ENCODE measurements around the gene MICU1.

DNA sequence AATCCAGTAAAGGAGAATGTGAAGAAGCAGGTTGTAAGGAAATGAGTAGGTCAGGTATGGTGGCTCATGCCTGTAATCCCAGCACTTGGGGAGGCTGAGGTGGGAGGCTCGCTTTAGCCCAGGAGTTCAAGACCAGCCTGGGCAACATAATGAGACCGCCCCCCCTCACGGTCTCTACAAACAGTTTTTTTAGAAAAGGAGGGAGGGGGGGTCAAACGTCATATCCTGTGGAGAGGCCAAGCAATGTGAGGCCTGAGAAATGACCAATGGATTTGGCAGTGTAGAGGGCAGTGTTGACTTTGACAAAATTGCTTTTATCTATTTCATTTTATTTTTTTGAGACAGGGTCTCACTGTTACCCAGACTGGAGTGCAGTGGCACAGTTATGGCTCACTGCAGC lies 268.9 kb downstream of the MICU1 start:
- TF ChIP-seq, protein P1, sequence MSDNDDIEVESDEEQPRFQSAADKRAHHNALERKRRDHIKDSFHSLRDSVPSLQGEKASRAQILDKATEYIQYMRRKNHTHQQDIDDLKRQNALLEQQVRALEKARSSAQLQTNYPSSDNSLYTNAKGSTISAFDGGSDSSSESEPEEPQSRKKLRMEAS (IDR thresholded peaks at IDR 0.05) = no peak
- no peak for TF ChIP-seq CREB1 (IDR thresholded peaks at IDR 0.05; ENCODE audit: low read depth)

Data from Ishikawa (cell line).